ENCODE measurements around the gene CLDN10.

Gene CLDN10

GRCh38 chr13:95624020-95624419 lies 71.5 kb downstream of the CLDN10 start:
- Histone ChIP-seq H4K20me1 (ENCODE audit: insufficient read depth, low read length) (no peaks in the 10 kb centered on the region), H3K4me3 (ENCODE audit: low read depth, low read length, poor library complexity, severe bottlenecking) (no peak overlapping the region), H3K9me3 (ENCODE audit: low read length) (no peaks in the 10 kb centered on the region), H3K9ac (ENCODE audit: low read length) (no peak overlapping the region), H3K27me3 (ENCODE audit: insufficient read depth, low read length) (no peaks in the 10 kb centered on the region), H3K4me1 (ENCODE audit: insufficient read depth, low read length, severe bottlenecking) (no peaks in the 10 kb centered on the region), H3K79me2 (ENCODE audit: insufficient read depth, low read length) (no peaks in the 10 kb centered on the region), H3K9me2 (ENCODE audit: low read depth, low read length) (no peaks in the 10 kb centered on the region), H2AFZ (ENCODE audit: low read length) (no peak overlapping the region), H3K27ac (ENCODE audit: low read depth, low read length, poor library complexity, severe bottlenecking) (no peak overlapping the region), H3F3A (ENCODE audit: insufficient read depth, low read length) (no peaks in the 10 kb centered on the region), H3K36me3 (ENCODE audit: insufficient read depth, low read length) (no peaks in the 10 kb centered on the region), H3K4me2 (ENCODE audit: low read length) (no peak overlapping the region)
- no peak for TF ChIP-seq EZH2 (IDR thresholded peaks at IDR 0.05; ENCODE audit: borderline replicate concordance, low read length)
- TF ChIP-seq, protein P1, sequence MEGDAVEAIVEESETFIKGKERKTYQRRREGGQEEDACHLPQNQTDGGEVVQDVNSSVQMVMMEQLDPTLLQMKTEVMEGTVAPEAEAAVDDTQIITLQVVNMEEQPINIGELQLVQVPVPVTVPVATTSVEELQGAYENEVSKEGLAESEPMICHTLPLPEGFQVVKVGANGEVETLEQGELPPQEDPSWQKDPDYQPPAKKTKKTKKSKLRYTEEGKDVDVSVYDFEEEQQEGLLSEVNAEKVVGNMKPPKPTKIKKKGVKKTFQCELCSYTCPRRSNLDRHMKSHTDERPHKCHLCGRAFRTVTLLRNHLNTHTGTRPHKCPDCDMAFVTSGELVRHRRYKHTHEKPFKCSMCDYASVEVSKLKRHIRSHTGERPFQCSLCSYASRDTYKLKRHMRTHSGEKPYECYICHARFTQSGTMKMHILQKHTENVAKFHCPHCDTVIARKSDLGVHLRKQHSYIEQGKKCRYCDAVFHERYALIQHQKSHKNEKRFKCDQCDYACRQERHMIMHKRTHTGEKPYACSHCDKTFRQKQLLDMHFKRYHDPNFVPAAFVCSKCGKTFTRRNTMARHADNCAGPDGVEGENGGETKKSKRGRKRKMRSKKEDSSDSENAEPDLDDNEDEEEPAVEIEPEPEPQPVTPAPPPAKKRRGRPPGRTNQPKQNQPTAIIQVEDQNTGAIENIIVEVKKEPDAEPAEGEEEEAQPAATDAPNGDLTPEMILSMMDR (IDR thresholded peaks at IDR 0.05; ENCODE audit: low read length) = peak; percentile 82

- no peak overlapping the region for H3K9ac ChIP-seq (ENCODE audit: low read length)
- no peaks in the 10 kb centered on the region for H3K9me3 ChIP-seq (ENCODE audit: low read length)
These were observed 74.2 kb downstream of the CLDN10 start for GRCh38 chr13:95626768-95627167.

DNA sequence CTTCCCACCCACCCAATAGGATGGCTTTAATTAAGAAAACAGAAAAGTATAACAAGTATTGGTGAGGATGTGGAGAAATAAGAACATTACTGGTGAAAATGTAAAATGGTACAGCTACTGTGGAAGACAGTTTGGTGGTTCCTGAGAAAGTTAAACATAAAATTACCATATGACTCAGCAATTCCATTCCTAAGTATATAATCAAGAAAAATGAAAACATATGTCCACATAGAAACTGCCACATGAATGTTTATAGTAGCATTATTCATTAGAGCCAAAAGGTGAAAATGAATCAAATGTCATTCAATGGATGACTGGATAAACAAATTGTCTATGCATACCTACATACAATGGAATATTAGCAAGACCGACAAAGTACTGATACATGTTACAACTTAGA lies 75.1 kb downstream of the CLDN10 start:
- H3F3A ChIP-seq (ENCODE audit: insufficient read depth, low read length) = no peaks in the 10 kb centered on the region
- no peaks in the 10 kb centered on the region for H3K79me2 ChIP-seq (ENCODE audit: insufficient read depth, low read length)
- no peak overlapping the region for H3K27ac ChIP-seq (ENCODE audit: low read depth, low read length, poor library complexity, severe bottlenecking)
- H3K27me3 ChIP-seq (ENCODE audit: insufficient read depth, low read length) = no peaks in the 10 kb centered on the region
- H3K9me3 ChIP-seq (ENCODE audit: low read length) = no peaks in the 10 kb centered on the region
- no peak overlapping the region for H3K4me2 ChIP-seq (ENCODE audit: low read length)
- no peak overlapping the region for H3K4me3 ChIP-seq (ENCODE audit: low read depth, low read length, poor library complexity, severe bottlenecking)
- no peaks in the 10 kb centered on the region for H3K36me3 ChIP-seq (ENCODE audit: insufficient read depth, low read length)
- H4K20me1 ChIP-seq (ENCODE audit: insufficient read depth, low read length) = no peaks in the 10 kb centered on the region
- H2AFZ ChIP-seq (ENCODE audit: low read length) = no peak overlapping the region
- no peaks in the 10 kb centered on the region for H3K9me2 ChIP-seq (ENCODE audit: low read depth, low read length)
- TF ChIP-seq EZH2 (IDR thresholded peaks at IDR 0.05; ENCODE audit: borderline replicate concordance, low read length) = no peak
- TF ChIP-seq, protein P1 (IDR thresholded peaks at IDR 0.05; ENCODE audit: low read length) = no peak
- H3K9ac ChIP-seq (ENCODE audit: low read length) = no peak overlapping the region
- no peaks in the 10 kb centered on the region for H3K4me1 ChIP-seq (ENCODE audit: insufficient read depth, low read length, severe bottlenecking)

More at GRCh38 chr13:95626768-95627167, 74.2 kb downstream of the CLDN10 start:
- H3K4me3 ChIP-seq (ENCODE audit: low read depth, low read length, poor library complexity, severe bottlenecking) = no peak overlapping the region
- H3K27me3 ChIP-seq (ENCODE audit: insufficient read depth, low read length) = no peaks in the 10 kb centered on the region
- H3K4me1 ChIP-seq (ENCODE audit: insufficient read depth, low read length, severe bottlenecking) = no peaks in the 10 kb centered on the region
- H3K36me3 ChIP-seq (ENCODE audit: insufficient read depth, low read length) = no peaks in the 10 kb centered on the region
- no peak overlapping the region for H3K4me2 ChIP-seq (ENCODE audit: low read length)
- no peaks in the 10 kb centered on the region for H3F3A ChIP-seq (ENCODE audit: insufficient read depth, low read length)
- H4K20me1 ChIP-seq (ENCODE audit: insufficient read depth, low read length) = no peaks in the 10 kb centered on the region
- TF ChIP-seq EZH2 (IDR thresholded peaks at IDR 0.05; ENCODE audit: borderline replicate concordance, low read length) = no peak
- TF ChIP-seq, protein P1 (IDR thresholded peaks at IDR 0.05; ENCODE audit: low read length) = no peak
- H3K79me2 ChIP-seq (ENCODE audit: insufficient read depth, low read length) = no peaks in the 10 kb centered on the region
- no peak overlapping the region for H3K27ac ChIP-seq (ENCODE audit: low read depth, low read length, poor library complexity, severe bottlenecking)
- H2AFZ ChIP-seq (ENCODE audit: low read length) = no peak overlapping the region
- no peaks in the 10 kb centered on the region for H3K9me2 ChIP-seq (ENCODE audit: low read depth, low read length)
